ENCODE measurements around the gene ASB9. TPM values are rescaled to one million over a fixed set of nuclear protein-coding genes. Genes with fewer than 3 reads are reported as not detected.

Gene ASB9
- total and polyA plus RNA-seq, 2 donors (not counting 3 experiments of a cell fraction or from before 2014, with no cell fraction given) = 6.5 to 7.6 TPM

- H3K9ac ChIP-seq (replicated peaks; ENCODE audit: extremely low read depth, insufficient read depth, low read length) = no peak overlapping the region
- intact Hi-C loops (cut with micrococcal nuclease) = no loop called here
- no peak overlapping the region for H3K27ac ChIP-seq (ENCODE audit: insufficient read depth, low read depth, low read length)
- FAIRE-seq (no peak), DNase-seq (ENCODE audit: low read depth, low spot score) (no peak)
- peaks cover 6% of the 10 kb centered on the region for H3K4me1 ChIP-seq (ENCODE audit: control insufficient read depth, extremely low read depth, insufficient read depth, low read length)
- no peak overlapping the region for H3K4me3 ChIP-seq (replicated peaks in 1 of 3; ENCODE audit: insufficient read depth in 1 of 3, low read depth in 1 of 3, low read length in 3 of 3)
- ChIA-PET CTCF (no interaction called here), POLR2A (no interaction called here)
- no peaks in the 10 kb centered on the region for H3K9me1 ChIP-seq (replicated peaks; ENCODE audit: control insufficient read depth, extremely low read depth, insufficient read depth, low read length)
- no peaks in the 10 kb centered on the region for H3K36me3 ChIP-seq (ENCODE audit: control insufficient read depth in 2 of 2, extremely low read depth in 1 of 2, insufficient read depth in 2 of 2, low read length in 2 of 2)
- no peaks in the 10 kb centered on the region for H3K27me3 ChIP-seq (ENCODE audit: control insufficient read depth in 2 of 2, insufficient read depth in 2 of 2, low read length in 2 of 2)
- H2AFZ ChIP-seq (ENCODE audit: low read depth, low read length) = no peak overlapping the region
- no peaks in the 10 kb centered on the region for H3K9me3 ChIP-seq (replicated peaks; ENCODE audit: control insufficient read depth, insufficient read depth, low read length)
- dilution Hi-C loops (cut with MboI; ENCODE audit: extremely low pct_ligation_motif_present, low sequenced_read_pairs) = no loop called here
- H3K79me2 ChIP-seq (ENCODE audit: control insufficient read depth, insufficient read depth, low read length) = no peaks in the 10 kb centered on the region
- TF ChIP-seq GATA2 (IDR thresholded peaks at IDR 0.05; ENCODE audit: insufficient read depth, insufficient read length, low read depth, low read length) (no peak), CTCF (IDR thresholded peaks at IDR 0.05; ENCODE audit: extremely low read depth in 1 of 2, insufficient read depth in 1 of 2, low read depth in 1 of 2, low read length in 2 of 2) (no peak), FOS (IDR thresholded peaks at IDR 0.05; ENCODE audit: borderline replicate concordance, insufficient read depth, low read length) (no peak), POLR2A (IDR thresholded peaks at IDR 0.05; ENCODE audit: low read depth, low read length) (no peak), POLR2AphosphoS5 (IDR thresholded peaks at IDR 0.05; ENCODE audit: insufficient read depth, low read depth, low read length) (no peak)
- BruUV-seq (replicated peaks) = no TSS peak
- H4K20me1 ChIP-seq (replicated peaks; ENCODE audit: control insufficient read depth, extremely low read depth, insufficient read depth, low read length) = no peaks in the 10 kb centered on the region
- no peak overlapping the region for H3K4me2 ChIP-seq (ENCODE audit: insufficient read depth, low read length)
Measured at GRCh38 chrX:15314472-15314871, 44.6 kb upstream of the ASB9 start.

GRCh38 chrX:15311119-15311518 lies 41.2 kb upstream of the ASB9 start:
- CTCF ChIA-PET = interaction anchor here (1.0 kb wide), 1 partner anchor 11 kb away, joined by 3 read pairs; no protein-coding TSS in a partner anchor
- no peak overlapping the region for H3K9ac ChIP-seq (replicated peaks; ENCODE audit: extremely low read depth, insufficient read depth, low read length)
- no peak overlapping the region for H3K27ac ChIP-seq (ENCODE audit: insufficient read depth, low read depth, low read length)
- no peak overlapping the region for H2AFZ ChIP-seq (ENCODE audit: low read depth, low read length)
- no peak for TF ChIP-seq POLR2A (IDR thresholded peaks at IDR 0.05; ENCODE audit: low read depth, low read length)
- TF ChIP-seq MYC (IDR thresholded peaks at IDR 0.05; ENCODE audit: low read depth, low read length) = no peak
- no peak for TF ChIP-seq MAX (IDR thresholded peaks at IDR 0.05; ENCODE audit: insufficient read depth, insufficient read length)
- TF ChIP-seq CTCF (IDR thresholded peaks at IDR 0.05; ENCODE audit: extremely low read depth in 1 of 2, insufficient read depth in 1 of 2, low read depth in 1 of 2, low read length in 2 of 2) = no peak
- no peak for TF ChIP-seq GATA2 (IDR thresholded peaks at IDR 0.05; ENCODE audit: insufficient read depth, insufficient read length, low read depth, low read length)
- no peak for TF ChIP-seq FOS (IDR thresholded peaks at IDR 0.05; ENCODE audit: borderline replicate concordance, insufficient read depth, low read length)
- no peak for TF ChIP-seq JUN (IDR thresholded peaks at IDR 0.05; ENCODE audit: borderline replicate concordance, insufficient read depth, insufficient read length, low read depth)
- no peak for TF ChIP-seq EZH2 (IDR thresholded peaks at IDR 0.05; ENCODE audit: borderline replicate concordance, low read depth, low read length, severe bottlenecking)
- no peak for TF ChIP-seq POLR2AphosphoS5 (IDR thresholded peaks at IDR 0.05; ENCODE audit: insufficient read depth, low read depth, low read length)
- BruUV-seq (replicated peaks) = no TSS peak
- no peaks in the 10 kb centered on the region for H3K9me3 ChIP-seq (replicated peaks; ENCODE audit: control insufficient read depth, insufficient read depth, low read length)
- DNase-seq (ENCODE audit: low read depth, low spot score) (no peak), FAIRE-seq (no peak)
- no peaks in the 10 kb centered on the region for H4K20me1 ChIP-seq (replicated peaks; ENCODE audit: control insufficient read depth, extremely low read depth, insufficient read depth, low read length)
- intact Hi-C loops (cut with micrococcal nuclease) (no loop called here), dilution Hi-C loops (cut with MboI; ENCODE audit: extremely low pct_ligation_motif_present, low sequenced_read_pairs) (no loop called here)
- H3K4me2 ChIP-seq (ENCODE audit: insufficient read depth, low read length) = no peak overlapping the region
- H3K27me3 ChIP-seq (ENCODE audit: control insufficient read depth in 2 of 2, insufficient read depth in 2 of 2, low read length in 2 of 2) = no peaks in the 10 kb centered on the region
- no peaks in the 10 kb centered on the region for H3K36me3 ChIP-seq (ENCODE audit: control insufficient read depth in 2 of 2, extremely low read depth in 1 of 2, insufficient read depth in 2 of 2, low read length in 2 of 2)
- H3K4me3 ChIP-seq (replicated peaks in 1 of 3; ENCODE audit: insufficient read depth in 1 of 3, low read depth in 1 of 3, low read length in 3 of 3) = no peak overlapping the region
- no peaks in the 10 kb centered on the region for H3K79me2 ChIP-seq (ENCODE audit: control insufficient read depth, insufficient read depth, low read length)
- peaks cover 6% of the 10 kb centered on the region for H3K4me1 ChIP-seq (ENCODE audit: control insufficient read depth, extremely low read depth, insufficient read depth, low read length)
- POLR2A ChIA-PET = no interaction called here
- H3K9me1 ChIP-seq (replicated peaks; ENCODE audit: control insufficient read depth, extremely low read depth, insufficient read depth, low read length) = no peaks in the 10 kb centered on the region

Measured in endothelial cell of umbilical vein (primary cell).